Epithelial cell of proximal tubule (primary cell): ENCODE measurements around the gene FABP6. TPM values are rescaled to one million over a fixed set of nuclear protein-coding genes. Genes with fewer than 3 reads are reported as not detected.

Experiments
- DNase-seq: peaks from one replicate; pipeline ENCODE4 v3.0.0-alpha.2; 2011; ENCODE audit warnings: low read depth
- H3K4me3 ChIP-seq: 2 replicates; pipeline ENCODE4 v1.5.1; 2011; ENCODE audit warnings: low read depth, mild to moderate bottlenecking, low read length
- total RNA-seq: library from RNA; depleted of rRNA; stranded (reverse); fragments of >200 nt; gene quantifications from 2 replicates; pipeline ENCODE4 v1.2.3, GENCODE V29; 2015
- TF ChIP-seq, protein P1 (sequence below): conservative IDR thresholded peaks from 2 replicates; pipeline ENCODE4 v1.5.1; 2012; ENCODE audit warnings: low read depth, mild to moderate bottlenecking, low read length

Gene FABP6
- total RNA-seq, 1 donor from 2014 or later: not detected

DNA sequence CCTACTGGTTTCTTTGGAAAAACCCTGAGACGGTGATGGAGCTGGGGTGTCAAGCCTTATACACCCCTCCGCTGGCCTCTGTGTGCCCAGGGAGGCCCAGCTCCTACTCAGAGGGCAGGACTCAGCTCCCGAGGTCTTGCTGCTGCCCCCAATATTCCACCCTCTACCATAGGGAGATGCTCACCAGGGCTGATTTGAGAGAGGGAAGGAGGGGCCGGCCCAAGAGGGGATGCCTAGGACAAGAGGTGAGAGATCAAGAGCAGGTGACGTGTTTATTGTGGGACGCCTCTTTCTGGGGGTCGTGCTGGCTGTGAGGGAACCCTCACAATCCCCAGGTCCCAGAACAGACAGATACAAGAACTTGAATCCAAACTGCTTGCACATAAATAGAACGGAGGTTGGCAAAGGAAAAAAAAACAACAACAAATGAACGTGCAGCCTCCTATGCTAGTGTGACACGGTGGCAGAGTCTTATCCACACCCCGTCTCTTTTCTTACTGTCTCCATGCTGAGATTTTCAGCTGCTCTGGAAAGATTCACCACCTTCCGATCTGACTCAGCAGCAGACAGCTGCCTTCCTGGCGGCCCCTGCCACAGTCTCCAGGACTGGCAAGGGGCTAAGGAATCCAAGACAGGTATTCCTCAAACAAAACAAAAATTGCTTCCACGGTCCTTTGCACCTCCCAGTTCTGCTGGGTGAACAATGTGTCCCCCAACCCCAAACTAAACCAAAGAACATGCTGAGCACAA is 22.3 kb downstream of the FABP6 start:
- no peak overlapping the region for H3K4me3 ChIP-seq
- no peak for DNase-seq
- TF ChIP-seq, protein P1, sequence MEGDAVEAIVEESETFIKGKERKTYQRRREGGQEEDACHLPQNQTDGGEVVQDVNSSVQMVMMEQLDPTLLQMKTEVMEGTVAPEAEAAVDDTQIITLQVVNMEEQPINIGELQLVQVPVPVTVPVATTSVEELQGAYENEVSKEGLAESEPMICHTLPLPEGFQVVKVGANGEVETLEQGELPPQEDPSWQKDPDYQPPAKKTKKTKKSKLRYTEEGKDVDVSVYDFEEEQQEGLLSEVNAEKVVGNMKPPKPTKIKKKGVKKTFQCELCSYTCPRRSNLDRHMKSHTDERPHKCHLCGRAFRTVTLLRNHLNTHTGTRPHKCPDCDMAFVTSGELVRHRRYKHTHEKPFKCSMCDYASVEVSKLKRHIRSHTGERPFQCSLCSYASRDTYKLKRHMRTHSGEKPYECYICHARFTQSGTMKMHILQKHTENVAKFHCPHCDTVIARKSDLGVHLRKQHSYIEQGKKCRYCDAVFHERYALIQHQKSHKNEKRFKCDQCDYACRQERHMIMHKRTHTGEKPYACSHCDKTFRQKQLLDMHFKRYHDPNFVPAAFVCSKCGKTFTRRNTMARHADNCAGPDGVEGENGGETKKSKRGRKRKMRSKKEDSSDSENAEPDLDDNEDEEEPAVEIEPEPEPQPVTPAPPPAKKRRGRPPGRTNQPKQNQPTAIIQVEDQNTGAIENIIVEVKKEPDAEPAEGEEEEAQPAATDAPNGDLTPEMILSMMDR: no peak

GRCh38 chr5:160252916-160253315 is 23.6 kb downstream of the FABP6 start:
- no peak for DNase-seq
- TF ChIP-seq, protein P1: no peak
- H3K4me3 ChIP-seq: no peak overlapping the region

GRCh38 chr5:160253441-160253840 is 24.1 kb downstream of the FABP6 start:
- no peak for DNase-seq
- no peak overlapping the region for H3K4me3 ChIP-seq
- TF ChIP-seq, protein P1: no peak

DNA sequence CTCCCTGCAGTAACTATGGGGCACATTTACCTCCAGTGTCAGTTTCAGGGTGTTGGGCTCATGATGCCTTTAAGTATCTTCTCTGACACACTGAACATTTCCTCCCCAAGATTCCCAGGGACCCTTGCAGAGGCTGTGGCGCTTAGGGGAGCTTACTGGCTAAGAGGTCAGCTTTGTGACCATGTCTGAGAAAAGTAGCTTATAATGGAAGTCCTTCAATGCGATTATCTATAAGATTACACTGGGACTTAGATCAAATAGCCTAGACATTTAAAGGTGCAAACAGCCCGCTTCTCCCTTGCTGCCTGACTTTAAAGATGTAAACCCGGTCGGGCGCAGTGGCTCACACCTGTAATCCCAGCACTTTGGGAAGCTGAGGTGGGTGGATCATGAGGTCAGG is 25.4 kb downstream of the FABP6 start:
- no peak overlapping the region for H3K4me3 ChIP-seq
- TF ChIP-seq, protein P1: no peak
- no peak for DNase-seq

GRCh38 chr5:160259341-160259740 is 30.0 kb downstream of the FABP6 start:
- no peak overlapping the region for H3K4me3 ChIP-seq
- no peak for DNase-seq
- TF ChIP-seq, protein P1: no peak

GRCh38 chr5:160260006-160260775 is 30.9 kb downstream of the FABP6 start:
- TF ChIP-seq, protein P1: no peak
- no peak overlapping the region for H3K4me3 ChIP-seq
- DNase-seq: no peak
